Sigmoid colon (tissue), 4 donors: Measurements from ENCODE around the gene SRGN.

Experiments
- CTCF ChIP-seq, 4 experiments: fragments of 450-650 bp in 3 of 4; fragments of 200-600 bp in 1 of 4; IDR thresholded peaks; one replicate each; pipeline ENCODE4 v1.5.1; 2016 to 2019; ENCODE audit warnings: antibody characterized with exemption in 4 of 4, mild to moderate bottlenecking in 3 of 4, moderate library complexity in 2 of 4
- EP300 ChIP-seq, 4 donors: sonication (generic); formaldehyde crosslinking; IDR thresholded peaks; one replicate each; pipeline ENCODE4 v1.6.1; 2017; ENCODE audit warnings: antibody characterized with exemption in 4 of 4
- POLR2AphosphoS5 ChIP-seq, 4 donors: sonication (generic); formaldehyde crosslinking; IDR thresholded peaks; one replicate each; pipeline ENCODE4 v1.6.1; 2017; ENCODE audit warnings: antibody characterized with exemption in 4 of 4

GRCh38 chr10:69068549-69068948 is 19.4 kb upstream of the SRGN start:
- TF ChIP-seq CTCF (IDR thresholded peaks at IDR 0.05) (no peak), EP300 (IDR thresholded peaks at IDR 0.05) (no peak), POLR2AphosphoS5 (IDR thresholded peaks at IDR 0.05) (no peak)
